GM18868 (cell line): Measurements from ENCODE around the gene NET1.
A peak's percentile ranks its signal among the peaks of the same experiment; 100 is the strongest.
"Not testable (repeated sequence)": the region's sequence is repeated elsewhere in the genome, so short reads cannot be mapped to it uniquely, and the experiment has no call there.

Experiments
- ATAC-seq: cut with Tn5 transposase; IDR thresholded peaks from one replicate; pipeline ENCODE4 v1.9.1; 2021; ENCODE audit warnings: mild to moderate bottlenecking, moderate library complexity; ENCODE audit not compliant: unreplicated experiment

The NET1 gene

GRCh38 chr10:5396556-5397300 is 15.6 kb upstream of the NET1 start:
- ATAC-seq: no peak

GRCh38 chr10:5399332-5399731 is 13.0 kb upstream of the NET1 start:
- no peak for ATAC-seq

- no peak for ATAC-seq
Measured at GRCh38 chr10:5400468-5401240, 11.7 kb upstream of the NET1 start.

- ATAC-seq: no peak
Measured at GRCh38 chr10:5402798-5403197, 9.6 kb upstream of the NET1 start.

- no peak for ATAC-seq
Measured at GRCh38 chr10:5404208-5405041, 7.9 kb upstream of the NET1 start, which contains the start of gene TUBAL3. TUBAL3 (minus strand) TSS chr10:5404828; CDS start chr10:5404792, 36 bp downstream.

- no peak for ATAC-seq
Measured at GRCh38 chr10:5406918-5407317, 5.4 kb upstream of the NET1 start.

- not testable (repeated sequence) for ATAC-seq
Measured at GRCh38 chr10:5410787-5411186, 1.6 kb upstream of the NET1 start.

- no peak for ATAC-seq
Measured at GRCh38 chr10:5411941-5412276, 448 bp upstream of the NET1 start.

GRCh38 chr10:5413012-5413938 is 918 bp downstream of the NET1 start:
- ATAC-seq: no peak

GRCh38 chr10:5416981-5417380 is 4.6 kb downstream of the NET1 start:
- ATAC-seq: no peak

GRCh38 chr10:5418584-5418983 is 6.2 kb downstream of the NET1 start:
- no peak for ATAC-seq

- no peak for ATAC-seq
Measured at GRCh38 chr10:5419466-5420094, 7.2 kb downstream of the NET1 start.

- ATAC-seq: no peak
Measured at GRCh38 chr10:5423771-5424170, 11.4 kb downstream of the NET1 start.

GRCh38 chr10:5424751-5425150 is 12.4 kb downstream of the NET1 start:
- ATAC-seq: no peak

- ATAC-seq: no peak
Measured at GRCh38 chr10:5428133-5428532, 15.8 kb downstream of the NET1 start.

- no peak for ATAC-seq
Measured at GRCh38 chr10:5433182-5433581, 20.8 kb downstream of the NET1 start.

GRCh38 chr10:5434017-5434753 is 21.8 kb downstream of the NET1 start:
- peak; percentile 60 for ATAC-seq

- ATAC-seq: no peak
Measured at GRCh38 chr10:5435328-5435727, 23.0 kb downstream of the NET1 start.

GRCh38 chr10:5440206-5440605 is 27.8 kb downstream of the NET1 start:
- no peak for ATAC-seq
